ENCODE results near the gene PCTP. TPM values are rescaled to one million over a fixed set of nuclear protein-coding genes. Genes with fewer than 3 reads are reported as not detected.

Gene PCTP
- total RNA-seq, 1 donor from 2014 or later = 8.4 TPM

- Mint-ChIP-seq H3K27ac (ENCODE audit: unreplicated experiment) (no peak overlapping the region), H3K27me3 (ENCODE audit: unreplicated experiment) (no peaks in the 10 kb centered on the region), H3K36me3 (ENCODE audit: unreplicated experiment) (peaks cover 30% of the 10 kb centered on the region), H3K4me3 (ENCODE audit: unreplicated experiment) (no peak overlapping the region), H3K4me1 (ENCODE audit: unreplicated experiment) (no peaks in the 10 kb centered on the region), H3K9me3 (ENCODE audit: unreplicated experiment) (no peaks in the 10 kb centered on the region)
- no peak for DNase-seq (ENCODE audit: extremely low spot score, unreplicated experiment)
- TF ChIP-seq, protein P1, sequence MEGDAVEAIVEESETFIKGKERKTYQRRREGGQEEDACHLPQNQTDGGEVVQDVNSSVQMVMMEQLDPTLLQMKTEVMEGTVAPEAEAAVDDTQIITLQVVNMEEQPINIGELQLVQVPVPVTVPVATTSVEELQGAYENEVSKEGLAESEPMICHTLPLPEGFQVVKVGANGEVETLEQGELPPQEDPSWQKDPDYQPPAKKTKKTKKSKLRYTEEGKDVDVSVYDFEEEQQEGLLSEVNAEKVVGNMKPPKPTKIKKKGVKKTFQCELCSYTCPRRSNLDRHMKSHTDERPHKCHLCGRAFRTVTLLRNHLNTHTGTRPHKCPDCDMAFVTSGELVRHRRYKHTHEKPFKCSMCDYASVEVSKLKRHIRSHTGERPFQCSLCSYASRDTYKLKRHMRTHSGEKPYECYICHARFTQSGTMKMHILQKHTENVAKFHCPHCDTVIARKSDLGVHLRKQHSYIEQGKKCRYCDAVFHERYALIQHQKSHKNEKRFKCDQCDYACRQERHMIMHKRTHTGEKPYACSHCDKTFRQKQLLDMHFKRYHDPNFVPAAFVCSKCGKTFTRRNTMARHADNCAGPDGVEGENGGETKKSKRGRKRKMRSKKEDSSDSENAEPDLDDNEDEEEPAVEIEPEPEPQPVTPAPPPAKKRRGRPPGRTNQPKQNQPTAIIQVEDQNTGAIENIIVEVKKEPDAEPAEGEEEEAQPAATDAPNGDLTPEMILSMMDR (IDR thresholded peaks at IDR 0.05) = no peak
These were observed 26.7 kb downstream of the PCTP start for GRCh38 chr17:55777471-55777971.

- DNase-seq (ENCODE audit: extremely low spot score, unreplicated experiment) = no peak
- TF ChIP-seq, protein P1 (IDR thresholded peaks at IDR 0.05) = no peak
- no peaks in the 10 kb centered on the region for H3K9me3 Mint-ChIP-seq (ENCODE audit: unreplicated experiment)
- no peak overlapping the region for H3K27ac Mint-ChIP-seq (ENCODE audit: unreplicated experiment)
- no peaks in the 10 kb centered on the region for H3K4me1 Mint-ChIP-seq (ENCODE audit: unreplicated experiment)
- no peaks in the 10 kb centered on the region for H3K27me3 Mint-ChIP-seq (ENCODE audit: unreplicated experiment)
- H3K36me3 Mint-ChIP-seq (ENCODE audit: unreplicated experiment) = peaks cover 26% of the 10 kb centered on the region
- no peak overlapping the region for H3K4me3 Mint-ChIP-seq (ENCODE audit: unreplicated experiment)
These were observed 27.7 kb downstream of the PCTP start for GRCh38 chr17:55778389-55779118.

GRCh38 chr17:55783684-55784245 is 32.9 kb downstream of the PCTP start:
- H3K36me3 Mint-ChIP-seq (ENCODE audit: unreplicated experiment) = peaks cover 2% of the 10 kb centered on the region
- peaks cover 5% of the 10 kb centered on the region for H3K9me3 Mint-ChIP-seq (ENCODE audit: unreplicated experiment)
- no peaks in the 10 kb centered on the region for H3K27me3 Mint-ChIP-seq (ENCODE audit: unreplicated experiment)
- no peak overlapping the region for H3K4me3 Mint-ChIP-seq (ENCODE audit: unreplicated experiment)
- TF ChIP-seq, protein P1 (IDR thresholded peaks at IDR 0.05) = no peak
- DNase-seq (ENCODE audit: extremely low spot score, unreplicated experiment) = no peak
- no peaks in the 10 kb centered on the region for H3K4me1 Mint-ChIP-seq (ENCODE audit: unreplicated experiment)
- H3K27ac Mint-ChIP-seq (ENCODE audit: unreplicated experiment) = no peak overlapping the region

DNA sequence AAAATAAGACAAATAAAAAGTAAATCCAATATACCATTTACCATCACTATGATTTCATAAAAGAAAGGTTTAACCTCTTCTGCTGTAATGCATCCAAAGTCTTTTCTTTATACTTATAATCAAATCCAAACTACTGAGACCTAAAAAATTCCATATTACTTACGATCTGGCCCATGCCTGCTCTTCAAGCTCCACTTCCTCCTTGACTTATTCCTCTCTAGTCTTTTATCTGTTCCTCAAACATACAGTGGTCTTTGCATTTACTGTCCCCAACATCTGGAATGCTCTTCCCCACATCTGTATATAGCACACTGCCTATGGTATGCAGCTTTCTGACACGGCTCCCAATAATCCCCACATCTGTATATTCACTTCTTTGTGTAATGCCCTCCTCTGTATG is 33.8 kb downstream of the PCTP start:
- Mint-ChIP-seq H3K4me1 (ENCODE audit: unreplicated experiment) (no peaks in the 10 kb centered on the region), H3K4me3 (ENCODE audit: unreplicated experiment) (no peak overlapping the region), H3K36me3 (ENCODE audit: unreplicated experiment) (no peaks in the 10 kb centered on the region), H3K27me3 (ENCODE audit: unreplicated experiment) (no peaks in the 10 kb centered on the region), H3K9me3 (ENCODE audit: unreplicated experiment) (peaks cover 5% of the 10 kb centered on the region), H3K27ac (ENCODE audit: unreplicated experiment) (no peak overlapping the region)
- TF ChIP-seq, protein P1 (IDR thresholded peaks at IDR 0.05) = no peak
- no peak for DNase-seq (ENCODE audit: extremely low spot score, unreplicated experiment)

DNA sequence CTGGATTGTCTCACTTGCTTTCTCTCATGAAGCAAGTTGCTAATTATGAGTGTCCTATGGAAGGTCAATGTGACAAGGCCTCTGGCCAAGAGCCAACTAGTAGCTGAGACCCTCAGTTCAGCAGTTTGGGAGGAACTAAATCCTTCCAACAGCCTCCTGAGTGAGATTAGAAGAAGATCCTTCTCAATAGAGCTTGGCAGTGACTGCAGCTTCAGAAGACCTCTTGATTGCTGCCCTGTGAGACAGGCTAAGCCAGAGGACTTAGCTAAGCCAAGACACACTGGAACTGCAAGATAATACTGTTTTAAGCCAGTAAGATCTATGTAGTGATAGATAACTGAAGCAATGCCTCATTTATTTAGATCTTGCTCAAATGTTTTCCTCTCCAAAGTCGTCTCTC is 34.3 kb downstream of the PCTP start:
- H3K4me3 Mint-ChIP-seq (ENCODE audit: unreplicated experiment) = no peak overlapping the region
- no peak for DNase-seq (ENCODE audit: extremely low spot score, unreplicated experiment)
- peaks cover 5% of the 10 kb centered on the region for H3K9me3 Mint-ChIP-seq (ENCODE audit: unreplicated experiment)
- no peaks in the 10 kb centered on the region for H3K4me1 Mint-ChIP-seq (ENCODE audit: unreplicated experiment)
- H3K27me3 Mint-ChIP-seq (ENCODE audit: unreplicated experiment) = no peaks in the 10 kb centered on the region
- H3K36me3 Mint-ChIP-seq (ENCODE audit: unreplicated experiment) = no peaks in the 10 kb centered on the region
- TF ChIP-seq, protein P1 (IDR thresholded peaks at IDR 0.05) = no peak
- no peak overlapping the region for H3K27ac Mint-ChIP-seq (ENCODE audit: unreplicated experiment)

Measured in osteocyte (in vitro differentiated cells).